NCI-H510A treated with DMSO at 0.1 percent for 48 hours (cell line): ENCODE results near the gene SOX9.

Experiments used
- DNase-seq: peaks from one replicate; lab custom pipeline; 2025; lab: John Stamatoyannopoulos, UW

SOX9 gene

DNA sequence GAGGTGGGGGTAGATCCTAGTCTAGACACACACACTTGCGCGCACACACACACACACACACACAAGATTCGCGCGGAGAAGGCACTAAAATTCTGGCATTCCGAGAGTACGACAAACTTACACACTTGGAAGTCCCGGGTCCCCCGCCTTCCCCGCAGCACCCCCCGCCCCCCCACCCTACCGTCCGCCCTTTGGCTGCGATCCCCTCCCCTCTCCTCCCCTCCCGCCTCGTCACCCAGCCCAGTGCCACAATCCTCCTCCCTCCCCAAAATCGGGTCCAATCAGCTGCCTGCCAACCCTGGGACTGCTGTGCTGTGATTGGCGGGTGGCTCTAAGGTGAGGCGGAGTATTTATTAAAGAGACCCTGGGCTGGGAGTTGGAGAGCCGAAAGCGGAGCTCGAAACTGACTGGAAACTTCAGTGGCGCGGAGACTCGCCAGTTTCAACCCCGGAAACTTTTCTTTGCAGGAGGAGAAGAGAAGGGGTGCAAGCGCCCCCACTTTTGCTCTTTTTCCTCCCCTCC is at the start of gene SOX9:
SOX9 (plus strand) TSS at position 379 of the 522 bp plus-strand sequence. CDS start 372 bp downstream, outside the sequence.
- peak; percentile 91 for DNase-seq

DNA sequence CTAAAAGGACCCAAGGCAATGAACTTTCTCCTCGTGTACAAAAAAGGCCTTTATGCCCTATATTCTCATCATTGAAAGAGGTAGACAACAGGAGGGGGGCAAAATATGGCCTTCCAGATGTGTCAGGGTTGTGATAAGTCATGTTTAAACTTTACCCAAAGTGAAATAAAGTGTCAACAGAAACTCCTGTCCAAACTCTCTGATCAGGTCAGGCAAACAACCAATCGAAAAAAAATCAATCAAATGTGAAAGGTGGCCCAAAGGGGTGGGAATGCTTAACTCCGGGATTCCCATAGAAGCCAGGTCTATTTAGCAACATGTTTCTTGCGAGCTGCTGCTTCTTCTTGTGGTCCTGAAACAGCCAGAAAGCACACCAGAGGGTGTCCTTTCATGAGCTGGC is 49.5 kb upstream of the SOX9 start:
- no peak for DNase-seq

- no peak for DNase-seq
Measured at GRCh38 chr17:72075995-72076677, 44.7 kb upstream of the SOX9 start.

DNA sequence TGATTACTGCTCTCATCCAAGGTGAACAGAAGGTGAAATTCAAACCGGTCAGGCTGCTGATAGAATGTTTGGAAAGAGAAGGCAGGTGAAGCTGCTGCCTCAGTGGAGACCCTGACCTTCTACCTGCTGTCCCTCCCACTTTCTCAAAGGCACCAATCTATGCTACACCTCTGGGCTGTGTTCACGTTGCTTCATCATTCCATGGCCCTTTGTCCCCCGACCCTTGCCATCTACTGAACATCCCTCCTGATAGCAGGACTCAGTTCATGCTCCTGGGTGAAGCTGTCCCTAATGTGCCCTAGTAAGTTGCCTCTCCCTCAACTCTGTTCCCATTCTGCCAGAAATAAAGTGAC is 44.2 kb upstream of the SOX9 start:
- no peak for DNase-seq

- no peak for DNase-seq
Measured at GRCh38 chr17:72077326-72077960, 43.4 kb upstream of the SOX9 start.

GRCh38 chr17:72079700-72080099 is 41.1 kb upstream of the SOX9 start:
- no peak for DNase-seq

DNA sequence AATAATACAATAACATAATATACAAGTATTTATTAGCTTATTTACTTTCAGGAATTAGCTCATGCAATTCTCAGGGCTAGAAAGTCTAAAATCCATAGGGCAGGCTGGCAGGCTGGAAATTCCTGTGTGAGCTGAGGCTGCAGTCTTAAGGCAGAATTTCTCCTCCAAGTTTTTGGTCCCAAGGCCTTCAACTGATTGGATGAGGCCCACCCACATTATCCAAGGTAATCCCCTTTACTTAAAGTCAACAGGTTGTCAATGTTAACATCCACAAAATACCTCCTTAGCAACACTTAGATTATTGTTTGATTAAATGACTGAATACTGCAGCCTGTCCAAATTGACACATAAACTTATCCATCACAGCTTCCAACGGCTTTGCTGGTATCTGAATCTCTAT is 32.9 kb upstream of the SOX9 start:
- DNase-seq, result no peak

DNA sequence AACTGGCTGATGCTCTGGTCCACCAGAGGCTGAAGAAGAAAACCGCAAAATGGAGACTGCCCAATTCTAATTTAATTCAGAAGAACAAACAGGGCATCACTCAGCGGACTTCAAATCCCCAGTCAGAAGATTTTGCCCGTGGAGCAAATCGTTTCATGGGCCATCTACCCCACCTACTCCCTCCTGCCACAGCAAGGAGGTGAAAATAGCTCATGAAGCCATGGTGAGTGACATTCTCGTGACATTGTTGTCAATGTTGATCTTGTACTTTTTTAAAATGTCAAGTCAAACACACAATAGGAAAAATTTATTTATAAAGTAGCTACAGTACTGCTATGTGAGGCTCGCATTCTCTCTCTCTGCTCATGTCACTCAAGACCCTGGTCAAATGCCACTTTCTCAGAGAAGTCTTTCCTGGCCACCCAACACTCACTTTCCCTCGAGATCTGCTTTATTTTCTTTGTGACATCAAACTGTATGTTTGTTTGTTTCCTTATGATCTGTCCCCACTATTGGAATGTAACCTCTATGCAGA is 31.3 kb upstream of the SOX9 start:
- no peak for DNase-seq

DNA sequence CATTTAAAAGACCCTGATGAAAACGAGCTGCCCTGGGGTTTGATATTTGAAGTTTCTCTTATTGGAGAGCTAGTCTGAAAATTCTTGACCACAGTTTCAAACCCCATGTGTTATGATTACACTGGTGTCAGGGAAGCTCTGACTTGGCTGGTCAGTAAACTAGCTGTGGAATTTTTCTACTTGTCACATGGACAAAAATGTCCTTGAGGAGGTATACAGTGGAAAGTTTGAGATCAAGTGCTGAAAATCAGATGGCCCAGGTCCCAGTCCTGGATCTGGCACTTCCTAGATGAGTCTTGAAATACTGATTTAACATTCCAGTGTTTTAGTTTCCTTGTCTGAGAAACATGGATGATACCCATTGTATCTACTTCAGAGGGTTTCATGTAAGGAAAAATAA is 30.7 kb upstream of the SOX9 start:
- DNase-seq, result no peak

GRCh38 chr17:72092710-72093322 is 28.0 kb upstream of the SOX9 start:
- DNase-seq, result no peak

DNA sequence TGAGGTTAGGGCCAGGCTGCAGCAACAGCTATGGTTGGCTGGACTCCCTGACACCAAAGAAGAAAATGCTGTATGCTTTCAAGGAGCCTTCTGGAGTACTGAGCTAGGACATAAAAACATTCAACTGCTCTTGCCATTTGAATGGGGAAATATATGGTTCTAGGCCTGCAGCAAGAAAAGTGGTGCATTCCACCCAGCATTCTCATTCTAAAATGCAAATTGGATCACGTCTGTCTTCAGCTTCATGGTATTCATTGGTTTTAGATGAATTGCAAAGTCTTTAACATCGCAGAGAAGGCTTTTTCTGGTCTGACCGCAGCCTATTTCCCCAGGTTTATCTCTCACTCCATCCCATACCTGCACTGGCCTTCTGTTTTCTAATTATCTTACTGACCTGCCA is 27.1 kb upstream of the SOX9 start:
- no peak for DNase-seq

DNA sequence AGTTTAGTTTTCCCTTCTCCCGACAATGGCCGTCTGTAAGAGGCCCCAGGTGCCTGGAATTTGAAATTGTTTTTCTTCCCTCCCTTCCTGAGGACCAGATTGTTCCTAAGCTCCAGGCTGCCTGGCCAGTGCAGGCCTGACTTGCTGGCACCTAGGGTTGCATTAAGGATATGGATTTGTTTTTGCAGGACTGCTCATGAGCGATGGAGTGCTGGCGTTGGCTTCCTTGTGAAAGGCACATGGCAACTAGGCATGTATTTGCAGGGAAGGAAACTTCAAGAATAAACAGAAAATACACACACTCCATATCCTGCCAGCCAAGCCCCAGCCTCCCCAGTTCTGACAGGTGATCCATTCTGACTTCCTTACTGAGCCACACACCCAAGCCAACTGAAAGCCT is 25.5 kb upstream of the SOX9 start:
- no peak for DNase-seq

- no peak for DNase-seq
Measured at GRCh38 chr17:72097144-72097543, 23.7 kb upstream of the SOX9 start.

GRCh38 chr17:72099919-72100318 is 20.9 kb upstream of the SOX9 start:
- no peak for DNase-seq

GRCh38 chr17:72100470-72100869 is 20.4 kb upstream of the SOX9 start:
- DNase-seq, result no peak

- no peak for DNase-seq
Measured at GRCh38 chr17:72101526-72101925, 19.3 kb upstream of the SOX9 start.

GRCh38 chr17:72102366-72102765 is 18.5 kb upstream of the SOX9 start:
- DNase-seq, result no peak

- DNase-seq, result no peak
Measured at GRCh38 chr17:72104164-72104862, 16.5 kb upstream of the SOX9 start.

GRCh38 chr17:72104863-72105234 is 16.0 kb upstream of the SOX9 start:
- DNase-seq, result no peak

- DNase-seq, result no peak
Measured at GRCh38 chr17:72107100-72107499, 13.7 kb upstream of the SOX9 start.

- no peak for DNase-seq
Measured at GRCh38 chr17:72110231-72110941, 10.4 kb upstream of the SOX9 start.

DNA sequence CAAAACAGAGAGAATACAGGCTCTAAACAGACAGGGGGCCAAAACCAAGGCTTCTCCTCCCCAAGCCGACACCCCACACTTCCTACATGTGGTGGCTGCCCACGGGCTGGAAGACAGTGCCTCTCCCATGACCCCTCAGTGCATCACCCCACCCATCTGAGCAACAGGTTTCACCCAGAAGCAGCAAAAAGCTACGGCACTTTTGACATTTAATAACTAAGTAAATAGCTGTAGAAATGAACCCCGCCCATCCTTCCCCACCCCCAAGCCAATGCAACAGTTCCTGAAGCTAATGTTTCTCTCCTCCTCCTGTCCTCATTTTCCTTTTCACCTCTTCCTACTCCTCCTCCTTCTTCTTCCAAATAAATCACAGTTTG is 9.9 kb upstream of the SOX9 start:
- DNase-seq, result no peak
